GM19099 (cell line): Measurements from ENCODE around the gene DNAJB8.

Source experiments
- POLR2A ChIP-seq: IDR thresholded peaks from 3 replicates; pipeline ENCODE4 v1.6.1; 2011; ENCODE audit warnings: low read depth; ENCODE audit not compliant: insufficient read length; ENCODE audit errors: extremely low read depth

The DNAJB8 gene

GRCh38 chr3:128481438-128481942, 14.8 kb upstream of the DNAJB8 start:
- TF ChIP-seq POLR2A: no peak

GRCh38 chr3:128480717-128481437, 14.2 kb upstream of the DNAJB8 start:
- TF ChIP-seq POLR2A: no peak

GRCh38 chr3:128480278-128480677, 13.6 kb upstream of the DNAJB8 start:
- TF ChIP-seq POLR2A: no peak

- no peak for TF ChIP-seq POLR2A
Measured at GRCh38 chr3:128479558-128480086, 12.9 kb upstream of the DNAJB8 start.

GRCh38 chr3:128478576-128479506, 12.2 kb upstream of the DNAJB8 start:
- no peak for TF ChIP-seq POLR2A

GRCh38 chr3:128476659-128477058, 10.0 kb upstream of the DNAJB8 start:
- no peak for TF ChIP-seq POLR2A

- no peak for TF ChIP-seq POLR2A
Measured at GRCh38 chr3:128475355-128475754, 8.7 kb upstream of the DNAJB8 start.

- TF ChIP-seq POLR2A: no peak
Measured at GRCh38 chr3:128473737-128474136, 7.0 kb upstream of the DNAJB8 start.

GRCh38 chr3:128473180-128473519, 6.5 kb upstream of the DNAJB8 start:
- TF ChIP-seq POLR2A: no peak

GRCh38 chr3:128472449-128473179, 5.9 kb upstream of the DNAJB8 start:
- no peak for TF ChIP-seq POLR2A

GRCh38 chr3:128471720-128472119, 5.0 kb upstream of the DNAJB8 start:
- no peak for TF ChIP-seq POLR2A

GRCh38 chr3:128471110-128471509, 4.4 kb upstream of the DNAJB8 start:
- TF ChIP-seq POLR2A: no peak

GRCh38 chr3:128470134-128470899, 3.6 kb upstream of the DNAJB8 start:
- TF ChIP-seq POLR2A: no peak

- no peak for TF ChIP-seq POLR2A
Measured at GRCh38 chr3:128469556-128469955, 2.9 kb upstream of the DNAJB8 start.

- TF ChIP-seq POLR2A: no peak
Measured at GRCh38 chr3:128468791-128469527, 2.3 kb upstream of the DNAJB8 start.
